Raji (cell line): ENCODE results near the gene CTU2.

Experiments
- POLR2A ChIP-seq: IDR thresholded peaks from 2 replicates; pipeline ENCODE4 v1.6.1; 2011; ENCODE audit warnings: low read depth, low read length, control low read depth; ENCODE audit not compliant: insufficient read depth

CTU2 gene

GRCh38 chr16:88712362-88712979 is 6.2 kb downstream of the CTU2 start:
- no peak for TF ChIP-seq POLR2A

DNA sequence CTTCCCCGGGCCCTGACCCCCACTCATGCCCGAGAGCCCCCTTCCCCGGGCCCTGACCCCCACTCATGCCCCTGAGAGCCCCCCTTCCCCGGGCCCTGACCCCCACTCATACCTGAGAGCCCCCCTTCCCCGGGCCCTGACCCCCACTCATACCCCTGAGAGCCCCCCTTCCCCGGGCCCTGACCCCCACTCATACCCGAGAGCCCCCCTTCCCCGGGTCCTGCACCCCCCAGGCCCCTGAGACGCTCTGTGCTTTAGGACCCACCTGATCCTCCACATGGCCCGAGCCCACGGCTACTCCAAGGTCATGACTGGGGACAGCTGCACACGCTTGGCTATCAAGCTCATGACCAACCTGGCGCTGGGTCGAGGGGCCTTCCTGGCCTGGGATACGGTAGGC is 6.8 kb downstream of the CTU2 start:
- no peak for TF ChIP-seq POLR2A

DNA sequence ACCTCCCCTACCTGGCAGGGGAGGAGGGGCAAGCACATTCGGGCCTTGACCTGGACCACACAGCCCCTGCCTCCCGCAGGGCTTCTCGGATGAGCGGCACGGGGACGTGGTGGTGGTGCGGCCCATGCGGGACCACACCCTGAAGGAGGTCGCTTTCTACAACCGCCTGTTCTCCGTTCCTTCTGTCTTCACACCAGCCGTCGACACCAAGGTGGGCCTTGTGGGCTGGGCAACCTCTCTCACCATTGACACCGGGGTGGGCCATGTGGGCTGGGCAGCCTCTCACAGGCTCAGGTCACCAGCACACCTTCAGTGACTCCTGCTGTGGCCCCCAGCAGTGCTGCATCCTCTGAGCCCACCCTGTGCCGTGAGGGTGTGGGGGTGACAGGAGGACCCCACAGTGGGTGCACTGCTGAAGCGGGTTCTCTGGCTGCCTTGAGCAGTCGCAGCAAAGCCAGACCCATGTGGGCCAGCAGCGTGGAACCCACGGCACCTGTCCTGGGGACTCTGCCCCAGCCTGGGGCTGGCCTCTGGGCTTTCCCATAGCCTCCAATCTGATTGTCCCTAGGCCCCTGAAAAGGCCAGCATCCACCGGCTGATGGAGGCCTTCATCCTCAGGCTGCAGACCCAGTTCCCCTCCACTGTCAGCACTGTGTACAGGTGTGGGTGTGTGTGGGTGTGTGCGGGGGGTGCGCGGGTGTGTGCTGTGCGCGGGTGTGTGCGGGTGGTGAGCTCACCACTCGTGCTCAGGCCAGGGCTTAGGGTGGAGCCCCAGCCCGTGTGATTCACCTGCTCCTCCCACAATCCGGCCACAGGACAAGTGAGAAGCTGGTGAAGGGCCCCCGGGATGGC is 7.5 kb downstream of the CTU2 start:
- no peak for TF ChIP-seq POLR2A

DNA sequence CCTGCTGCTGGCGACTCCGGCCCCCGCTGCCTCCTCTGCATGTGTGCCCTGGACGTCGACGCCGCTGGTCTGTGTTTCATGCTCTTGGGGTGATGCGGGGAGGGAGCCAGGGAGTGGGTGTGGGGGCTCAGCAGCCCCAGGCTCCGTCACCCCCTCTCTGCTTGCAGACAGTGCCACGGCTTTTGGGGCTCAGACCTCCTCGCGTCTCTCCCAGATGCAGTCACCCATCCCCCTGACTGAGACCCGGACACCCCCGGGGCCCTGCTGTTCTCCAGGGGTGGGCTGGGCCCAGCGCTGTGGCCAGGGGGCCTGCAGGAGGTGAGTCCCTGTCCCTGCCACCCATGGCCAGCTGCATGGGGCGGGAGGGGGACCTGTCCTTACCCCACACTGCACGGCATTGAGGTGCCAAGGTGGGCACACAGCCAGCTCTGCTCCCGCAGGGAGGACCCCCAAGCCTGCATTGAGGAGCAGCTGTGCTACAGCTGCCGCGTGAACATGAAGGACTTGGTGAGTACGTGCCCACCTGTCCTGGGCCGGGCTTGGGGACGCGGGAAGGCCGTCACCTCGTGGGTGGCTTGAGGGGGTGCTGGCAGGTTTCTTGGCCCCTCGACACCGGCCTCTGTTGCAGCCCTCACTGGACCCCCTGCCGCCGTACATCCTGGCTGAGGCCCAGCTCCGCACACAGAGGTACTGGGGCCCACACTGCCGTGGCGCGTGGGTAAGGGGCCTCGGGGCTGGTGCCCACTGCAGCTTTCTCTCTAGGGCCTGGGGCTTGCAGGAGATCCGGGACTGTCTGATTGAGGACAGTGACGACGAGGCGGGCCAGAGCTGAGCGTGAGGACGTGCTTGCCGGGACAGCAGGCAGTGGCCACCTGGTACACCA is 8.4 kb downstream of the CTU2 start:
- no peak for TF ChIP-seq POLR2A

DNA sequence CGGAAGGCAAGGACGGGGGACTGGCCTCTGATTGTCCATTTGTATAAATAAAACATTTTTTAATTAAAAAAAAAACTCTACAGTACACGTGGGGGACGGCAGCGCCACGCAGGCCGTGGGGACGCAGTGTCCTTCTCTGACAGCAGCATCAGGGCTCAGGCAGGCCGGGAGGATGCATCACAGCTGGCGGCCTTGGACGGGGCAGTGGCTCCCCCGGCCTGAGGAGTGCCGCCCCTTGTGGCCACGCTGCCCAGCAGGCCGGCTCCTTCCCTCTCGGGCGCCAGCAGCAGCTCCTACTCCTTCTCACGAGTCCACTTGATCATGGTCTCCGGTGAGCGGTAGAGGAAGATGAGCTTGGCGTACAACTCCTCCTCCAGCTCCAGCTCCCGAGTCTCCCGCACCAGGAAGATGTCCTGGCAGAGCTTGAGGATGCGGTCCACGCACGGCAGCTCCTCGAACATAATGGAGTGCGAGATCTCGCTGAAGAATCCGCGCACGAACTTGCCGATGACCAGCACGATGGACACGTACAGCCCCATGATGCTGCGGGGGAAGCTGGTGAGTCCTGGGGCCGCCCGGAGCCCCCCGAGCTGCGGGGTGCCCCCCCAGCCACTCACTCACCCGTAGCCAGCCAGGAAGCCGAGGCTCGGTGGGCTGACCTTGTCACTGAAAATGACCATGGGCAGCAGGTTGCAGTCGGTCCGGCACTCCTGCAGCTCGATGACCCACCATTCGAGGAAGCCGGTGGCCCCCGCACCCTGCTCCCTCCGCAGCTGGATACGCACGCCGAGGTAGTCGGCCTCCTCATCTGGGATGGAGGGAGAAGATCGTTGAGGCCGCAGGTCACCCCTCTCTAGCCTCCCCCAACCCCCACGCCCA is 9.2 kb downstream of the CTU2 start:
- TF ChIP-seq POLR2A, result no peak

- TF ChIP-seq POLR2A, result no peak
These were observed 9.9 kb downstream of the CTU2 start for GRCh38 chr16:88716201-88716600.

- TF ChIP-seq POLR2A, result no peak
These were observed 10.3 kb downstream of the CTU2 start for GRCh38 chr16:88716601-88717001.

DNA sequence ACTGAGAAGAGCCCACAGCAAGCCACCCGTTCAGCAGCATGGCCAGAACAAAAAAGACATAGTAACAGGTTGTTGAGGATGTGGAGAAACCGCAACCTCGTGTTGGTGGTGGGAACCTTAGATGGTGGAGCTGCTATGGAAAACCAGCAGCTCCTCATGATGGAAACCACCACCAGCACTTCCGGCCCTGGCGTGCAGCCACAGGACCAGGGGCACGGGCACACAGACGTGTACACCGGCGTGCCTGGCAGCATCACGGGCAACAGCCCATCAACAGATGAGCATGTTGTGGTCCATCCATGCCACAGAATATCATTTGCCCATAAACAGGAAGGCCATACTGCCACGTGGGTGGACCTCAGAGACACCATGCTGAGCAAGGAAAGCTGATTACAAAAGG is 11.9 kb downstream of the CTU2 start:
- TF ChIP-seq POLR2A, result no peak

- TF ChIP-seq POLR2A, result no peak
These were observed 13.1 kb downstream of the CTU2 start for GRCh38 chr16:88719267-88719932.

- no peak for TF ChIP-seq POLR2A
These were observed 13.6 kb downstream of the CTU2 start for GRCh38 chr16:88719933-88720296.

GRCh38 chr16:88720396-88720970 is 14.2 kb downstream of the CTU2 start:
- TF ChIP-seq POLR2A, result no peak

DNA sequence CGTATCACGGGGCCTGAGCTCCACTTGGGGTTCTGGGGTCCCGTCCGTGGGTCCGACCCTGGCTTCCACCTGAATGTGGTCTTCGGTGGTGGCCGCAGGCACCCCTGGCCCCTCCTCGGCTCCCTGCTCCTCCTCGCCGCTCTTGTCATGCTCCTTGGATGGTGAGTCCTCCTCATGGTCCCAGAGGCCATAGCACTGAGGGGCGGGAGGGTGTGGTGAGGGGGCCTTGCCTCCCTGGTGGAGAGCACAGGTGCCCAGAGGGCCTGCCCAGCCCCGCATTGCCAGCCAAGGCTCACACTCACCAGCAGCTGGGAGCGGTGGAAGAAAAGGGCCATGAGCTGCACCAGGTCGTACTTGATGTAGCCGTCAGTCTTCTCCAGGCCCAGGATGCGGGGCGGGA is 14.9 kb downstream of the CTU2 start:
- no peak for TF ChIP-seq POLR2A

DNA sequence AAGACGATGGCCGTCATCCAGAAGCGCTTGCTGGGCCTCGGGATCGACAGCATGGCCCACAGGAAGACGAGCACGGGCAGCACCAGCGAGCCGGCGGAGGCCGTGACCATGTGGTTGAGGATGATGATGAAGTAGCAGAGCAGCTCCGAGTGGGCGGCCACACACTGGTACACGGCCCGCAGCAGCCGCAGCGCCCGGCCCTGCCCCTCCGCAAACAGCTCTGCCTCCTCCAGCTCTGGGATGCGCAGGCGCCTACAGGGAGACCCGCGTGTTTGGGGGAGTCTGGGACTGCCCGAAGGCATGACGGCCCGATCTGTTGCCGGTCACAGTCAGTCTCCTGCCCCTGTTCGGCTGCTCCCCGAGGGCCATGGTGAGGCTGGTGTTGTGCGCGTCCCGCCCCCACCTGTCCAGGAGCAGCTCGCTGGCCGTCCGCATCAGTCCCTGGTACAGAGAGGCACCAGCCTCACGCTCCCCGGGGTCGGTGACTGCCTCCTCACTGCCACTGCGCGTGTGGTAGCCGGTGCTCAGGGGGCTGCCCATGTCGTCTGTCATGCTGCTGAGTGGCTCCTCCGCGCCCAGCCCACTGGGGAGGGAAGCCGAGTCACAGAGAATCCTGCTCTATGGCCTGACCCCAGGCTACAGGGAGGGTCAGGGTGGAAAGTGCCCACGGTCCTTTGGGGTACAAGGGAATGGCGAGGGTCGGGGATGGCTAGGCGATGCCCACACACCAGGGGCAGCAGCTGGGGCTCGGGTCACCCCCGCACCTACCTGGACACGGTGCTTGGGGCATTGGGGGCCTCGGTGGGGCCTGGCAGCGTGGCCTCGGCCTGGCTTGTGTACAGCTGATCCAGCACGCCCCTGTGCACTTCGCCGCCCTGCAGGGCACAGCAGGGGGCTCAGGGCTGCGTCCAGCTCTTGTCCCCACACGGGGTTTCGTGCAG is 15.8 kb downstream of the CTU2 start:
- TF ChIP-seq POLR2A, result no peak

- TF ChIP-seq POLR2A, result no peak
These were observed 16.6 kb downstream of the CTU2 start for GRCh38 chr16:88722784-88723506.
